HG02970 (cell line): Measurements from ENCODE around the gene FAM43A.
A peak's percentile ranks its signal among the peaks of the same experiment; 100 is the strongest.

Experiments used
- ATAC-seq: cut with Tn5 transposase; IDR thresholded peaks from one replicate; pipeline ENCODE4 v1.9.1; 2021; ENCODE audit warnings: mild to moderate bottlenecking, moderate library complexity, moderate number of reproducible peaks; ENCODE audit not compliant: unreplicated experiment, low FRiP score

Gene FAM43A, protein sequence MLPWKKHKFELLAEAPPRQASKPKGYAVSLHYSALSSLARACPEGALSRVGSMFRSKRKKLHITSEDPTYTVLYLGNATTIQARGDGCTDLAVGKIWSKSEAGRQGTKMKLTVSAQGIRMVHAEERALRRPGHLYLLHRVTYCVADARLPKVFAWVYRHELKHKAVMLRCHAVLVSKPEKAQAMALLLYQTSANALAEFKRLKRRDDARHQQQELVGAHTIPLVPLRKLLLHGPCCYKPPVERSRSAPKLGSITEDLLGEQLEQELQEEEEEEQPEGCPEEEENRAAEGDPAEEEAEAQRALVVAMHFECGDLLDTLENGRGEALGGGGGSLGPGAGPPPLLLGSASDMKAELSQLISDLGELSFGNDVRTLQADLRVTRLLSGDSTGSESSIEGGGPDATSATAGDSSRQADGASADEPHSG

DNA sequence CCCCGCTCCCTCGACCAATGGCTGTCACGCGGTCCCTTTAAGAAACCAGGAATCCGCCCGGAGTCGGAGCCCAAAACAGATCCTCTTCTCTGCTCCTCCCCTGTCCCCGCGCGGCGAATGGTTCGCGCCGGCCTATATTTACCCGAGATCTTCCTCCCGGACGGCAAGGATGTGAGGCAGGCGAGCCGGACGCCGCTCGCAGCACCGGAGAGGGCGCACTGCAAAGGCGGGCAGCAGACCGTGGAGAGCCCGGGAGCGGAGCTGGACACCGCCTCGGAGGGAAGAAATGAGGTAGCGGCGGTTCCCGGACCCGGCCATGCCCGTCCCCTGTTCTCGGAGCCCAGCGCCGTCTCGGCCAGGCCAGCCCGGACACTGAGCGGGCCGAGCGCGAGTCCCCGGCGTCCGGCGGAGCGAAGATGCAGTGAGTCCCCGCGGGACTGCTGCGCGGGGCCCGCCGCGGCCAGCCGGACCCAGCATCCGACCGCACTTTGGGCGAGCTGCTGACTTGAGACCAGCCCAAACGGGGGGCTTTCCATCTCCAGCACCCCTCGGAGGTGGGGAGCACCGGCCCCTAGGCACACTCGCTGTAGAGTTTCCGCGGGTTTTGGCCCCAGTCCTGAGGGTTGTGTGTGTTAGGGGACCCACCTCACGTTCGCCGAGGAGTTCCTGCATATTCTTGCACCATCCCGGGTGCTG is at the start of gene FAM43A:
FAM43A (plus strand) TSS at position 166 of the 696 bp plus-strand sequence. CDS start 944 bp downstream, outside the sequence.
- no peak for ATAC-seq

DNA sequence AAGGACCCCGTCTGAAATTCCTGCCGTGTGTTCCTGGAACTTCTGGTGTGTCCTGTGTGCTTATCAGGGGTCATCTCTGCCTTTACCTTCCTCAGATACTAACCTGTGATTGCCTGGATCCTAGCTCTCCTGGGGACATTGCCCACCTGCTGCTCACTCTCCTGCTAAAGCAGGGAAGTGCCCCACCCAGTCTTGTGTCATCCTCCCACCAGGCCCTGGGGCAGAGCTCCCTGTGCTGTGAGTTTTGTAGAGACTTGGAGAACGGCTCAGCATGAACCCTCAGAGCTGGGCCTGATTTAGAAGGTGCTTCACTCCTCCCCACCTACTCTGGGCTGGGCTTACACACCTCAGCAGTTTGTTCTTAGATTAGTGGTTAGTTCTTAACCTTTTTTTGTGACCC is 48.6 kb upstream of the FAM43A start:
- no peak for ATAC-seq

DNA sequence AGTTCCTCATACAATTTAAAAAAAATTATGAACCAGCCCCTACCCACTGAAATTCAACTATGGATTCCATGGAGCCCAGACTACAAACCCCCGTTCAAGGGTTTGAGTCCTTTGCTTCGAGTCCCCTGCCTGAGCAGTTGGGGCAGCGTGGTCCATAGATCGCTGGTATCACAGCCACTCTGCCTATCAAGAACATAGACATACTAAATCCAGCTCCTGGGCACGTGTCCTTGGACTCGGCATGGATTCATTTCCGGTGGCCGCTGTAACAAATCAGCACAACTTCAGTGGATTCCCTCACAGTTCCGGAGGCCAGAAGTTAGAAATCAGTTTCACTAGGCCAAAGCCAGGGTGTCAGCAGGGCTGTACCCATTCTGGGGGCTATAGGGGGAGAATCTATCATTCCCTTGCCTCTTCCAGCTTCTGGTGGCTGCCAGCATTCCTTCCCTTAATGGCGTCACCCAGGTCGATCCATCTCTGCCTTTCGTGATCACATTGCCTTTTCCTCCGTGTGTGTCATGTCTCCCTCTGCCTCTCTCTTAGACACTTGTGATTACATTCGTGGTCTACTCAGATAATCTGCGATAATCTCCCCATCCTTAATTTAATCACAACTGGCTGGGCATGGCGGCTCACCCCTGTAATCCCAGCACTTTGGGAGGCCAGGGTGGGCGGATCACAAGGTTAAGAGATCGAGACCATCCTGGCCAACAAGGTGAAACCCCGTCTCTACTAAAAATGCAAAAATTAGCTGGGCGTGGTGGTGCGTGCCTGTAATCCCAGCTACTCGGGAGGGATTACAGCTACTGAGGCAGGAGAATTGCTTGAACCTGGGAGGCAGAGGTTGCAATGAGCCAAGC is 47.9 kb upstream of the FAM43A start:
- ATAC-seq: no peak

DNA sequence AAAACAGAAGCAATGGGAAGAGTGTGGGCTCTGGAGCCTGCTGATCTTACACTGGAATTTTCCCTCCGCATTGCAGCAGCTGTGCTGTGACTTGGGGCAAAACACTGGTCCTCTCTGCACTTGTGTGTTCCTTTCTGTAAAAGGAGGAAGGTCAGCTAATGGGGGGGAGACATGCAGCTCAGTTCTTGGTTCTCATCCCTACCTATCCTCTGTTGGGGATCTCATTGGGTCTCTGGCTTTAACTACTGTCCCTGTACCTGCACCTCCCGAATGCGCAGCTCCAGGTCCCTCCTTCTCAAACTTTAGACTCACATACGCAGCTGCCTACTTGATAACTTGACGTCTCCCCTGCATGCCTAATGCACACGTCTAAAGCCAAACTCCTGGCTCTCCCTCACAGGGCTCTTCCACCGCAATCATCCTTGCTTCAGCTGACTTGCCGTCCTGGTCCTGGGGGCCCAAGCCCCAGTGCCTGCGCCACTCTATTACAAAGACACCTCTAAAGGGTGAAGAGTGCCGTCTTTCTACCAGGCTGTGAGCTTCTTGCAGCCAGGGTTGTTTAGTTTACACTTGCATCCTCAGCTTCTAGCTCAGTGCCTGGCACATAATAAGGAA is 46.6 kb upstream of the FAM43A start:
- no peak for ATAC-seq

DNA sequence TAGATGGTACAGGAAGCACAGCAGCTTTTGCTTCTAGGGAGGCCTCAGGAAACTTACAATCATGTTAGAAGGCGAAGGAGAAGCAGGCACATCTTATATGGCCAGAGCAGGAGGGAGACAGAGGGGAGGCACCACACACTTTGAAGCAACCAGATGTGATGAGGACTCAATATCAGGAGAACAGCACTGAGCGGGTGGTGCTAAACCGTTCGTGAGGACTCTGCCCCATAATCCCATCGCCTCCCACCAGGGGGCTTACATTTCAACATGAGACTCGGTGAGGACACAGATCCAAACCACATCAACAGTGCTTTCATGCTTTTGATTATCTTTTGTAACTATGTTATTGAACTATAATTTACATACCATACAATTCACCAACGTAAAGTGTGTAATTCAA is 44.9 kb upstream of the FAM43A start:
- ATAC-seq: no peak

DNA sequence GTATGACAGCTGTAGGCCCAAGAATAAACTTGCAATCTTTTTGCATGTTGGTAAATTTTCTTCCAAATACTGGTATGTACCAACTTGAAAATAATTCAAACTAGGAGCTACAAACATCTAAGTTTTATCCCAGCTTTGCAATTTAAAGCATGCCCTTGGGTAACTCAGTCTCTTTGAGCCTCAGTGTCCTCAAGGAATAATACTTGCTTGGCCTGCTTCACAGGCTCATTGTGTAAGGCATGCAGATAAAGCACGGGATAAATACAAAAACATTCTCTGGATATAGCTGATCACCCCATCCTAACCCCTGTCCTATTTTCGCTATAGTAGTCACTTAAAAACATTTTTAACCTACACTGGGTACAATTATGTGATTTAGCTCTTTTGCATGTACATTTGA is 42.9 kb upstream of the FAM43A start:
- ATAC-seq: no peak

DNA sequence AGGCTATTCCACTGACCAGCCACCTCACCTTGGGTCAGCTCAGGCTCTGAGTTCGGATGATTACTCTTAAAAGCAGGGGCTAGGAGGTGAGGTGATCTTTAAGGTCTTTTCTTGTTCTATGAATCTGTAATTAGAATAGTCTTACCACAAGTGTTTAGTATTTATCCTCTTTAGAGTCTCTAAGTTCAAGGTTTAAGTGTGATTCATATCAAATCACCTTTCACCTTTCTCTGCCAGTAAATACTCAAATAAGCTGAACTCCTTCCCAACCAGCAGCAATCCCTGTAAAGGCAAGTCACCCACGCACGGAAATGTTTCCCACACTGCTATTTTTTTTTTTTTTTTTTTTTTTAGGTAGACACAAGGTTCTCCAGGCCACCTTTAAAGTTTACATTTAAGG is 37.9 kb upstream of the FAM43A start:
- ATAC-seq: no peak

DNA sequence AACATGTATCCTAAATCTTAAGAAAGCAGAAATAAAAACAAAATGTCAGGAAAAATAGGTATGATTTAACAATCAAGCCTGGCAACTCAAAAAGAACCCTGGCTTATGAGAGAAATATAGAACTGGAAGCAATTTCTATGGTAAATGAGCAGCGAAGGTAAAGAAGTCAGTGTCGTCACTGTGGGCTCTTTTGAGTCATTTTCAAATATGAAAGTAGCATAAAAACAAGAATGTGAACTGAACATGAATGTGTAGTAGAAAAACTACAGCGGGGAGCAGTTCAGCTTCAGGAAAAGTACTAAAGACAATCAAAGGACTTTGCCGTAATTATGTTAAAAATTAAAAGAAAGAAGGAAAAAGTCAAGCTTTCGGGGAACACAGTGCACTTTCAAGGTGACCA is 31.2 kb upstream of the FAM43A start:
- ATAC-seq: peak; percentile 58

DNA sequence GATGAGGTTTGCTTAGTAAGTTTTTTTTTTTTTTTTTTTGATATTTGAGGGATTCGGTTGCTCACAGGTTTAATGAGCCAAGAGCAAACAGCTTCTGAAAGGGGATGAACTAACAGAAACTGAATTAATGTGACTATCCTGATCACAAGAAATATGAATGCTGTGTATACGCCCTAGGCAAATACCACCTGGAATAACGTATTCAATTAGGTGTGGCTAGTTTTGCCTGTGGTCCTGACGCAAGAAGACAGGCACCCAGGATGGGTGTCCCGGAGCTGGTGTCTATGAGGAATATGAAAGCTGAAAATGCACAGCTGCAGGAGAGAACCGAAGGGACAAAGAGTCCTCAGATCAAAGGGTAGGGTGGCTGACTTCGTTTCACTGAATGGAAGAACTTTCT is 28.2 kb upstream of the FAM43A start:
- no peak for ATAC-seq

DNA sequence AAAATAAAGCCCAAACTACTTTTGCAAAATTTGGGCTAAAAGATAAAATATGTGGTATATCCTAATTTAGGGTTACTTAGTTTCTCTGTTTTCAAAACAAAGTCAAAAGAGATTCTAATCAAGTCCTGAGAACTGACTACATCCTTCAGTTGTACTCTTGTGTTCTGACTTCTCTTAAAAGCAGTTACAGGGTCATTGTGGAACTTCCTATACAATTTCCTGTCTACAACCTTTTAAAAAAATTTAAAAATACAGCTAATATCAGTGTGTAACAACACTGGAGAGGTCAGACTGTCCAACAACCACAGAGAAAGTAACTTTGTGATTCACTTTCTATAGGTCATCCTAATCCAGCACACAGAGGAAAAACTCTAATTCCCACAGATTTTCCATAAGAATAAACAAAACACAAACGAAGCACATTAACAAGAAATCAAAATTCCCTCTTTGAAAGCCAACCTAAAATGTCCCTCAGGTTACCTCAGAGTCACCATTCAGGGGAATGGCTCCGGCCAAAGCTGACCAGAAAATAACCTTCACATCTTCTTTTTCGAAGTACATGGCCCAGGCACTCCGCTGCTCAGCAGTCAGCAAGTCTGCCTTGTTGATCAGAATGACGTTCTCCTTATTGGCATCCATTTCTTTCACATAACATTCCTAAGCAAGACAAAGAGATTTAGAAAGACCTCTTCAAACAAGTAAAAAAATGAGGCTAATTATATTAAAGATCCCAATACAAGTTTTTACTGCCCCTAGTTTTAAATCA is 27.0 kb upstream of the FAM43A start:
- ATAC-seq: no peak

DNA sequence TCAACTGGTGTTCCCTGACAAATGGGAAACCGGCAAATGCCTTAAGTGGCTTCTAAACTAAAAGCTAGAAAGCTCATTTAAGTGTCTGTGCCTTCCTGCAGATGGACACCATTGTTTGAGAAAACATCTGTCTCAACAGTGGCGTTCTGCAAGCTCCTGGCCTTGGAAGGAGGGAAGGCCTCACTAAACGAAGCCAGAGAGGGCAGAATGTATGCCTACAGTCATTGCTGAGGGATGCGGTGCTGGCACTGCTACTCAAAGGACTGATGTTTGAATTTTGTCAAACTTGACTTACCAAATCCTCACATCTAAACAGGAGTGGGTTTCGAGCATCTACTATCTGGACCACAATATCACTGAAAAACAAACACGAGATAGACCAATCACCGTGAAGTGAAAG is 25.9 kb upstream of the FAM43A start:
- ATAC-seq: no peak

DNA sequence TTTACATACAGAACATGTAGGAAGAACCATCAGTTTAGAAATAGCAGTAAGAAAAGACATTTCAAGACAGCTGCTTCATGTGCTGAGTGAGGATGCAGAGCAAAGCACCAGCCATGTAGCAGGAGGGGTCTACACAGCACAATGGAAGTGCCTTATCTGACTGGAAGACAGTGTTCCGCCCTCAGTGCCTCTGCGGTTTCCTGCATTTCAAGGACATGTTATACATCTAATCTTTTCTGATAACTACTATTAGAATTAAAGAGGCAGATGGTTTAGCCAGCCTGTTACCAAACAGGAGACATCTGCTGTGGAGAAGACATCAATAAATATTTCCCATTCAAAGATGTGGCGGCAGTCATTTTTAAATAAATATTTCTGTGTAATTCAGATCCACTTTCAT is 24.3 kb upstream of the FAM43A start:
- no peak for ATAC-seq

DNA sequence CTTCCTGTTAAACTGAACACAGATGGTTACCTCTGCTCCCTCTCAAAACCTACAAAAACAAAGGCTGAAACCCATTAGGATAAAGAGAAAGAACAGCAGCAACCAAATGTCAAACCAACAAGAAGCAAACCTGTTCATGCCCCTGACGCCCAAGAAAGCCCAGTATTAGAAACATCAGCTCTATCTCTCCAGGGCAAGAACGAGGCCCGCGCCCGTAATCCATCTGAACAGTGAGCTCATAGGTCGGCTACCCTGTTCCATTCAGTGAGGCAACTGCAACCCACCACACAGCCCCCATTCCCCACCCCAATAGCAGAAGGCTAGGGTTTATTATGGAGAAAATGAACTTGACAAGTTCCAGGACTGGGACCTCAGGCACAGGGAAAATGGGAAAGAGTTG is 23.7 kb upstream of the FAM43A start:
- ATAC-seq: no peak

DNA sequence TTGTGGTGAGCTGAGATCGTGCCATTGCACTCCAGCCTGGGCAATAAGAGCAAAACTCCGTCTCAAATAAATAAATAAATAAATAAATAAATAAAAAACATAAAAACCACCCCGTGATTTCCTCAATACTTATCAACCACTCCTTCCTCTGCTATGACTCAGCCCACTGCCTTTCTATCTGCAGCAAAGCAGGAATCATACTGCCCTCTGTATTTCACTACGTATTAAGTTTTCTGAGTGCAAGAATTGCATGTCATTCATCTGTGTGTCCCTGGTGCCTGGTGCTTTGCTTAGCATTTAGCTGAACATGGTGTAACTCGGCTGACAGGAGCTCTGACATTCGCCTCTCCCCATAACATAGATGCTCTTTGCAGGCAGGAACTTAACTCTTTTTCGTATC is 20.8 kb upstream of the FAM43A start:
- ATAC-seq: no peak

DNA sequence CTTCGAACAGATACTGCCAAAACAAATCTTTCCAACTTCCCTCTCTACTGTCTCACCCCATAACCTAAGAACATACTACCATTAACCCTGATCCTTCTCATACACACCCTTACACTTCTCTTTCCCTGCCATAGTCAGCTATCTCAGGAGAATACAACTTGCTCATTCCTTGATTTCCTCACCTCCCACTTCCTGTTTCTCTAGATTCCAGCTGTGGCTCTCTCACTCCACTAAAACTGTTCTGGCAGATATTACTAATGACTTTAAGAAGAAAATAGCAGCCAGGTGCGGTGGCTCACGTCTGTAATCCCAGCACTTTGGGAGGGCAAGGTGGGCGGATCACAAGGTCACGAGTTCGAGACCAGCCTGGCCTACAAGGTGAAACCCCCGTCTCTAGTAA is 18.3 kb upstream of the FAM43A start:
- no peak for ATAC-seq

DNA sequence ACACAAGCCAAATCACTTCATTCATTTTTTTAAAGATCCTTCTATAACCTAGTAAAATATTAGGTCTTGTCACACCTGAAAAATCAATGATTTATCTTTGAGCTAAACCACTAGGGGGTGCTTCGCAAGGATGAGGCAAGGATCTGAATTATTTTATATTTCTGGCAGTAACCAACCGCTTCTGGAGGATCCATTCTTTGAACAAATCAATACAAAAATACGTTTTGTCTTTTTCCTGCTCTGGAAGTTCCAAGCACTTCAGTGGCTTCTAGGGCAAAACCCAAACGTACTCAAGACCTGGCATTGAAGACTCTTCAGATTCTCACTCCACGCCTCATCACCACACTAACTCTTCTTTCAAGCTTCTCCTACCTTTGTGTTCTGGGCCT is 14.2 kb upstream of the FAM43A start:
- ATAC-seq: no peak

DNA sequence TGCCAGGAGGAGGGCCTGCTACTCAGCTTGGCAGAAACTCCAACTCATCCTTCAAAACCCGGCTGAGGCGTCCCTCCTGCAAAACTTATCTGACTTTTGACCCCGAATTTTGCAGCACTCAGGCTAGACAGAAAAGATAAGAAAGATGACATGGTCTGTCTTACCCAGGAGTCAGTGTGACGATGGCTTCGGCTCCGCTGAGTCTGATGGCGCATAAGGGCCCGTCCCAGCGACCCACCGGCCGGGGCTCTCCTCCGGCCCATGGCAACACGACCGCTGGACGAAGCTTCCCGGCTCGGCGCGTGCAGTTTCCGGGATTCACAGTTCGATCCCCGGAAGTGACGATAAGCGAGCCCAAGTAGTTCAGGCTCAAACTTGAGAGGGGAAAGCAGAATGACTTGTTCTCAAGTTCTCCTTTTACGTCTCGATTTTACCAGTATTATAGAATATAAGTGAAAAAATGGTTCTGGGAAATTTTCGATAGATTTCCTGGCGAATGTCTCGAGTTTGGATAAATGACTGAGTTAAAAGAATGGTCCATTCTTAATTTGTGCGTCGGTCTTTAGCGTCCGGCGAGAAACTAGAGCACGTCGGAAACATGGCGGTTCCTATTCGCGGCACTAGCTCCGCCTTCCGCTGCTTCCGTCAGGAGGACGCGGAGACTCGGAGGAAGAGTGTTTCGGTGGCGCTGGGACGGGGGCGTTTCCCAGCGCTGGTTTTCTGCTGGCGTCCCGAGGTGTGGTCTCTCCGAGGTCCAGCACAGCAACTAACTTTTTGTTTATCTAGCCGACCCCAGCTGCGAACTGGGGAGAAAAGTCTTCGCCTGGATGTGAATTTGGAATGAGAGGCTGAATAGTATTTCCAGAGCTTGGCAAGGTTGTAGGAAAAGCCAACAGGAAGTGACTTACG is 13.5 kb upstream of the FAM43A start, which contains the start of gene LSG1:
LSG1 (minus strand) TSS at position 292 of the 909 bp plus-strand sequence; CDS start at position 263, 29 bp downstream.
- peak; percentile 90 for ATAC-seq

DNA sequence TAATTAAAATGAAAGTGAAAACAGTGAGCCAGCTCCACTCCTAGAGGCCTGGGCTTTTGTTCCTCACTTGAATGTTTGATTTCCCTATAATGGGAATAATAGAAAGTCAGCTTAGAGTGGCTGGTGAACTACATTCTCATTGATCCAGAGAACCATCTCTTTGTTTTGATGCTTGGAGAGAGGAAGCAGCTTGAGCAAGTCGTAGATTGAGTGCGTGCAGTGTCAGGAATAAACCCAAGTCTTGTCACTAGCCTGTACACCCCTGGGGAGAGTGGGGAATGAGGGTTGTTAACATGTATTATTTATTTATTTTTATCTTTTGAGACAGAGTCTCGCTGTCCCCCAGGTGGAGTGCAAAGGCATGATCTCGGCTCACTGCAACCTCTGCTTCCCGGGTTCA is 12.8 kb upstream of the FAM43A start:
- no peak for ATAC-seq

DNA sequence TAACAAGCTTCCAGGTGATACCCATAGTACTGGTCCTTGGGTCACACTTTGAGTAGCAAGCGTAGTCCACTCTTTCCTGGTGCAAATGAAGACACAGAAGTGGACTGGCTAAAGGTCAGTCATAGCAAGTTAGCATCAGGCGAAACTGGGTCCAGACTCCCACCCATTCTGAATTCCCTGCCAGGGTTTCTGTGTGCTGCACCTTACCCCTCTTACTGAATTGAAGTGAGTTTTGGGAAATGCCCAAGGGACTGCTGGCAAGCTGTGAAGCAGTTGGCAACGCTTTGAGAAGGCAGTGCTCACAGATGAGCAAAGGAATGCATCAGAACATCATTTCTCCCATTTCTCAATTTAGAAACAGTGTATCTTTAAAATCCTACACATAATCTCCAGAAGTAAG is 11.9 kb upstream of the FAM43A start:
- ATAC-seq: no peak
